MM.1S (cell line): ENCODE data around the gene PSAPL1.

Experiments used
- DNase-seq: peaks from one replicate; pipeline ENCODE4 v3.0.0-alpha.2; 2015
- H2AFZ ChIP-seq: fragments of 300-600 bp; sonication (generic); 2 replicates; pipeline ENCODE4 v1.6.0; 2016; ENCODE audit warnings: antibody characterized with exemption, low read length
- H3F3A ChIP-seq: fragments of 300-600 bp; sonication (generic); 2 replicates; pipeline ENCODE4 v1.6.1; 2016; ENCODE audit warnings: mild to moderate bottlenecking, antibody characterized with exemption, low read length, moderate library complexity, mixed read lengths; ENCODE audit not compliant: insufficient read depth
- H3K27ac ChIP-seq: fragments of 300-600 bp; sonication (generic); 2 replicates; pipeline ENCODE4 v1.5.1; 2016; ENCODE audit warnings: mild to moderate bottlenecking, low read length
- H3K27me3 ChIP-seq: fragments of 300-600 bp; sonication (generic); replicated peaks from 2 replicates; pipeline ENCODE4 v1.6.0; 2016; ENCODE audit warnings: low read length; ENCODE audit not compliant: insufficient read depth
- H3K36me3 ChIP-seq: fragments of 300-600 bp; sonication (generic); replicated peaks from 2 replicates; pipeline ENCODE4 v1.6.1; 2016; ENCODE audit warnings: mild to moderate bottlenecking, low read length, mixed read lengths; ENCODE audit not compliant: insufficient read depth
- H3K4me1 ChIP-seq: fragments of 300-600 bp; sonication (generic); 2 replicates; pipeline ENCODE4 v1.6.1; 2016; ENCODE audit warnings: low read length, mixed read lengths
- H3K4me2 ChIP-seq: fragments of 300-600 bp; sonication (generic); 2 replicates; pipeline ENCODE4 v1.6.0; 2016; ENCODE audit warnings: low read depth, low read length
- H3K4me3 ChIP-seq: fragments of 300-600 bp; sonication (generic); 2 replicates; pipeline ENCODE4 v1.5.1; 2016; ENCODE audit warnings: low read length, mixed read lengths
- H3K79me2 ChIP-seq: fragments of 300-600 bp; sonication (generic); 2 replicates; pipeline ENCODE4 v1.6.1; 2016; ENCODE audit warnings: mixed run types, low read length, mixed read lengths
- H3K9ac ChIP-seq: fragments of 300-600 bp; sonication (generic); 2 replicates; pipeline ENCODE4 v1.6.1; 2016; ENCODE audit warnings: low read length, mixed read lengths
- H3K9me2 ChIP-seq: fragments of 300-600 bp; sonication (generic); replicated peaks from 2 replicates; pipeline ENCODE4 v1.6.1; 2016; ENCODE audit warnings: mild to moderate bottlenecking, low read length, mixed read lengths; ENCODE audit not compliant: insufficient read depth
- H3K9me3 ChIP-seq: fragments of 300-600 bp; sonication (generic); replicated peaks from 2 replicates; pipeline ENCODE4 v1.6.1; 2016; ENCODE audit warnings: mild to moderate bottlenecking, low read length, mixed read lengths; ENCODE audit not compliant: insufficient read depth
- H4K20me1 ChIP-seq: fragments of 300-600 bp; sonication (generic); 2 replicates; pipeline ENCODE4 v1.6.1; 2016; ENCODE audit warnings: mild to moderate bottlenecking, low read length, moderate library complexity, mixed read lengths; ENCODE audit not compliant: insufficient read depth
- CTCF ChIP-seq: fragments of 300-600 bp; sonication (generic); IDR thresholded peaks from 2 replicates; pipeline ENCODE4 v1.5.1; 2016; ENCODE audit warnings: antibody characterized with exemption, low read length, mixed read lengths
- EZH2 ChIP-seq: fragments of 300-600 bp; sonication (generic); optimal IDR thresholded peaks from 2 replicates; pipeline ENCODE3; 2017; ENCODE audit warnings: low read depth, mild to moderate bottlenecking, antibody characterized with exemption, low read length, mixed read lengths
- EZH2phosphoT487 ChIP-seq: fragments of 300-600 bp; sonication (generic); IDR thresholded peaks from 2 replicates; pipeline ENCODE4 v1.6.1; 2018; ENCODE audit warnings: antibody characterized with exemption, low read length

The PSAPL1 gene

GRCh38 chr4:7403001-7403400 lies 31.7 kb downstream of the PSAPL1 start:
- no peak overlapping the region for H3K9ac ChIP-seq
- TF ChIP-seq EZH2phosphoT487 (no peak), CTCF (no peak), EZH2 (no peak)
- no peaks in the 10 kb centered on the region for H3K4me1 ChIP-seq
- no peaks in the 10 kb centered on the region for H4K20me1 ChIP-seq
- no peak overlapping the region for H3K4me3 ChIP-seq
- H2AFZ ChIP-seq = no peak overlapping the region
- H3K79me2 ChIP-seq = no peaks in the 10 kb centered on the region
- no peak overlapping the region for H3K4me2 ChIP-seq
- no peaks in the 10 kb centered on the region for H3F3A ChIP-seq
- no peaks in the 10 kb centered on the region for H3K36me3 ChIP-seq
- H3K9me2 ChIP-seq = no peaks in the 10 kb centered on the region
- DNase-seq = no peak
- H3K27ac ChIP-seq = no peak overlapping the region
- H3K9me3 ChIP-seq = no peaks in the 10 kb centered on the region
- H3K27me3 ChIP-seq = peaks cover 71% of the 10 kb centered on the region

- Histone ChIP-seq H4K20me1 (no peaks in the 10 kb centered on the region), H2AFZ (no peak overlapping the region), H3K4me1 (no peaks in the 10 kb centered on the region), H3K36me3 (no peaks in the 10 kb centered on the region), H3K9me2 (no peaks in the 10 kb centered on the region), H3K4me2 (no peak overlapping the region), H3K27me3 (peaks cover 73% of the 10 kb centered on the region), H3K27ac (no peak overlapping the region), H3F3A (no peaks in the 10 kb centered on the region), H3K79me2 (no peaks in the 10 kb centered on the region), H3K4me3 (no peak overlapping the region), H3K9ac (no peak overlapping the region), H3K9me3 (no peaks in the 10 kb centered on the region)
- no peak for DNase-seq
- TF ChIP-seq EZH2phosphoT487 = no peak
- no peak for TF ChIP-seq EZH2
- TF ChIP-seq CTCF = no peak
These were observed 32.2 kb downstream of the PSAPL1 start for GRCh38 chr4:7402526-7402925.

- no peak for TF ChIP-seq EZH2
- no peaks in the 10 kb centered on the region for H3K9me2 ChIP-seq
- no peaks in the 10 kb centered on the region for H3K9me3 ChIP-seq
- no peak overlapping the region for H3K4me3 ChIP-seq
- H3K36me3 ChIP-seq = no peaks in the 10 kb centered on the region
- no peaks in the 10 kb centered on the region for H3K79me2 ChIP-seq
- H3K4me1 ChIP-seq = no peaks in the 10 kb centered on the region
- peaks cover 73% of the 10 kb centered on the region for H3K27me3 ChIP-seq
- H3K9ac ChIP-seq = no peak overlapping the region
- H3K4me2 ChIP-seq = no peak overlapping the region
- no peaks in the 10 kb centered on the region for H4K20me1 ChIP-seq
- H3F3A ChIP-seq = no peaks in the 10 kb centered on the region
- H3K27ac ChIP-seq = no peak overlapping the region
- DNase-seq = no peak
- no peak overlapping the region for H2AFZ ChIP-seq
These were observed 33.9 kb downstream of the PSAPL1 start for GRCh38 chr4:7400671-7401298.

- Histone ChIP-seq H3K9me3 (no peaks in the 10 kb centered on the region), H3K4me1 (no peaks in the 10 kb centered on the region), H3K79me2 (no peaks in the 10 kb centered on the region), H3K27ac (no peak overlapping the region), H3K4me2 (no peak overlapping the region), H4K20me1 (no peaks in the 10 kb centered on the region), H3K9me2 (no peaks in the 10 kb centered on the region), H3F3A (no peaks in the 10 kb centered on the region), H2AFZ (no peak overlapping the region), H3K4me3 (no peak overlapping the region), H3K36me3 (no peaks in the 10 kb centered on the region), H3K9ac (no peak overlapping the region), H3K27me3 (peaks cover 73% of the 10 kb centered on the region)
- DNase-seq = no peak
- TF ChIP-seq CTCF (no peak), EZH2phosphoT487 (no peak)
These were observed 35.1 kb downstream of the PSAPL1 start for GRCh38 chr4:7399440-7400234.
